ENCODE measurements around the gene SORCS2. TPM values are rescaled to one million over a fixed set of nuclear protein-coding genes. Genes with fewer than 3 reads are reported as not detected.

Gene SORCS2
- total RNA-seq, 1 experiment from 2014 or later: 0.15 TPM

DNA sequence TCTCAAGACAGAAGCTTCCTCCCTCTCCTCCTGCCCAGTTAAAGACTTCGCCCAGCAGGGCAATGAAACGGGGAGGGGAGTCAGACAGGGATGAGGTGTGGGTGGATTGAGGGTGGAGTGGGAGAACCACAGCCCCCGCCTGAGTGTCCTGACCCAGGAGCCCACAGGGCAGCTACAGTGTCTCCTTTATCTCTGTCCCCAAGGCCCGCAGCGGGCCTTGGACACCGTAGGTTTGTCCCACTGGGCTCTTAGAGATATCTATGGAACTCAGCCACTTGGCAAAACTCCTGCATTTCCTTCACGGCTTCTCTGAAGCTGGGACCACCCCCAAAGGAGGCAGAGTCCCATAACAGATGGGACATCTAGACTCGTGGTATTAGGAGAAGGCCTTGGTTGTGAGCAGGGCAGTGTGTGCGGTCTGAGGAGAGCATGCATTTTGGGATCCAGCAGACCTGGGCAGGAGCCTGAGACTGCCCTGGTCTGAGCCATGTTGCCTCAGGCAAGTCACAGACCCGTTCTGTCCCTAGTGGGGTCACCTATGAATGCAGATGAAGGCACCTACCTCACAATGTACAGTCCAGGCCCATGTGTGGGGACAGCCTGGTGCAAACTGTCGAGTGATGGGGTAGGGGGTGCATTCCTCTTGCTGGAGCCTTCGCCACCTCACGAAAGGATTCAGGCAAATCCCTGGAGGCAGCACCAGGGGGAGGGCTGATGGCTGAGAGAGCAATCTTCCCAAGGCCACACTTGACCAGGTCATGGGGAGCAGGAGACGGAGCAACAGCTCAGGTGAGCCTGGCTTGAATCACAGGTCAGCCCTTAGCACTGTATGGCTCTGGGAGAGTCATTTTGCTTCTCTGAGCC is 468.1 kb downstream of the SORCS2 start:
- Histone ChIP-seq H3K36me3 (ENCODE audit: control insufficient read depth, insufficient read depth, low read length) (no peaks in the 10 kb centered on the region), H3K9me3 (ENCODE audit: control insufficient read depth, insufficient read depth, low read depth, low read length) (no peaks in the 10 kb centered on the region), H3K4me3 (ENCODE audit: low read depth in 2 of 2, low read length in 2 of 2) (no peak overlapping the region), H3K27me3 (ENCODE audit: control insufficient read depth, insufficient read depth, low read length) (no peaks in the 10 kb centered on the region), H3K27ac (ENCODE audit: low read length) (no peak overlapping the region), H3K4me1 (ENCODE audit: control insufficient read depth, insufficient read depth, low read length) (no peaks in the 10 kb centered on the region)
- CTCF ChIA-PET: no interaction called here
- ATAC-seq: no peak
- TF ChIP-seq SIN3A (IDR thresholded peaks at IDR 0.05; ENCODE audit: borderline replicate concordance, insufficient read depth, low read depth, low read length) (no peak), POLR2AphosphoS5 (IDR thresholded peaks at IDR 0.05; ENCODE audit: low read depth, low read length) (no peak), TCF7L2 (IDR thresholded peaks at IDR 0.05; ENCODE audit: low read depth, low read length) (no peak), REST (IDR thresholded peaks at IDR 0.05; ENCODE audit: insufficient read depth in 1 of 2, low read depth in 2 of 2, low read length in 1 of 2) (no peak), CTCF (IDR thresholded peaks at IDR 0.05) (no peak)
- intact Hi-C loops (cut with micrococcal nuclease; ENCODE audit: unreplicated experiment) (no loop called here), in situ Hi-C loops (cut with HindIII; ENCODE audit: low pct_unique_long_range_greater_than_20kb, low sequenced_read_pairs) (no loop called here)
- no TSS peak for BruUV-seq (replicated peaks)
- POLR2A ChIA-PET: no interaction called here
- no peak for DNase-seq (ENCODE audit: low read depth, low spot score)

DNA sequence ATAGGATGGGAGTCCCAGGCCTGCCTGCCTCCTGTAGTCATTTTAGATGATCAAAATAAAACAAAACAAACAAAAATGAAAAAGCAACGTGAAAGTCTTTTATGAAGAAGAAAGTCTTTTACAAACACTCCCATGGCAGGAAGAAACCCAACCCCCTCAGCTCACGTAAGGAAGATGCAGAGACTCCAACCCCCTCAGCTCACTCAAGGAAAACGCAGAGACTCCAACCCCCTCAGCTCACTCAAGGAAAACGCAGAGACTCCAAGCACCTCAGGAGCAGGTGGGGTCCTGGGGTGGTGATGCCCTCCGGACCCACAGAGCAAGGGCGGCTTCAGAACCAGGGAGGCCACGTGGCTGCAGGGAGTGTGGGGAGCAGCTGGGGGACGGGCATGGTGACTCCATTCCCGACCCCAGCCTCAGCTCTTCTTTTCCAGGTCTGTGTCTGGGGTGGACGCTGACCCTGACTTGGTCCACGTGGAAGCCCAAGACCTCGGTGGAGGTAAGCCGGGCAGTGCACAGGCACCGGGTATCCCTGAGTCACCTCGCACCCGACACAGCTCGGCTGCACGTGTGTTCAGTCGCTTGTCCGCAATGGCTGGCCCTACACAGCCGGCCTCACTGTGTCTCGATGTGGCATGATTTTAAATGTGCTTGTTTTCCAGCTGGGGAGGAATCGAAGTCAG is 468.9 kb downstream of the SORCS2 start:
- in situ Hi-C loops (cut with HindIII; ENCODE audit: low pct_unique_long_range_greater_than_20kb, low sequenced_read_pairs): no loop called here
- H3K9me3 ChIP-seq (ENCODE audit: control insufficient read depth, insufficient read depth, low read depth, low read length): no peaks in the 10 kb centered on the region
- TF ChIP-seq SIN3A (IDR thresholded peaks at IDR 0.05; ENCODE audit: borderline replicate concordance, insufficient read depth, low read depth, low read length): no peak
- no peak for TF ChIP-seq CTCF (IDR thresholded peaks at IDR 0.05)
- no peak for TF ChIP-seq POLR2AphosphoS5 (IDR thresholded peaks at IDR 0.05; ENCODE audit: low read depth, low read length)
- no peak for TF ChIP-seq REST (IDR thresholded peaks at IDR 0.05; ENCODE audit: insufficient read depth in 1 of 2, low read depth in 2 of 2, low read length in 1 of 2)
- no peak for TF ChIP-seq TCF7L2 (IDR thresholded peaks at IDR 0.05; ENCODE audit: low read depth, low read length)
- BruUV-seq (replicated peaks): no TSS peak
- no peaks in the 10 kb centered on the region for H3K27me3 ChIP-seq (ENCODE audit: control insufficient read depth, insufficient read depth, low read length)
- no peak for DNase-seq (ENCODE audit: low read depth, low spot score)
- ChIA-PET CTCF (no interaction called here), POLR2A (no interaction called here)
- H3K4me3 ChIP-seq (ENCODE audit: low read depth in 2 of 2, low read length in 2 of 2): no peak overlapping the region
- intact Hi-C loops (cut with micrococcal nuclease; ENCODE audit: unreplicated experiment): no loop called here
- H3K27ac ChIP-seq (ENCODE audit: low read length): no peak overlapping the region
- H3K4me1 ChIP-seq (ENCODE audit: control insufficient read depth, insufficient read depth, low read length): no peaks in the 10 kb centered on the region
- ATAC-seq: no peak
- no peaks in the 10 kb centered on the region for H3K36me3 ChIP-seq (ENCODE audit: control insufficient read depth, insufficient read depth, low read length)

All from Panc1 (cell line).